Upper lobe of left lung (tissue), 6 donors: ENCODE measurements around the gene RALGAPA2. TPM values are rescaled to one million over a fixed set of nuclear protein-coding genes. Genes with fewer than 3 reads are reported as not detected.

ENCODE experiments used
- ATAC-seq, 2 donors: fragments of 200-7000 bp; cut with Tn5 transposase; one replicate each; pipeline ENCODE4 v1.9.1; 2022; ENCODE audit warnings: mild to moderate bottlenecking in 2 of 2, moderate library complexity in 2 of 2; ENCODE audit not compliant: low FRiP score in 2 of 2
- DNase-seq, 2 donors: peaks; one replicate each; pipeline ENCODE4 v3.0.0-alpha.2; 2019 to 2020
- H3K27ac ChIP-seq, 4 donors: fragments of 200-600 bp; sonication (generic); one replicate each; pipeline ENCODE4 v1.5.1; 2016 to 2019
- H3K27me3 ChIP-seq, 4 donors: fragments of 200-600 bp; sonication (generic); one replicate each; pipeline ENCODE4 v1.5.1; 2017 to 2019
- H3K36me3 ChIP-seq, 4 donors: fragments of 200-600 bp; sonication (generic); one replicate each; pipeline ENCODE4 v1.5.1; 2016 to 2019
- H3K4me1 ChIP-seq, 4 donors: fragments of 200-600 bp; sonication (generic); one replicate each; pipeline ENCODE4 v1.5.1; 2018 to 2019
- H3K4me3 ChIP-seq, 4 donors: fragments of 200-600 bp; sonication (generic); one replicate each; pipeline ENCODE4 v1.5.1; 2017 to 2019; ENCODE audit warnings: mild to moderate bottlenecking in 2 of 4, moderate library complexity in 1 of 4
- H3K9me3 ChIP-seq, 4 donors: fragments of 200-600 bp; sonication (generic); one replicate each; pipeline ENCODE4 v1.5.1; 2018 to 2019
- CTCF ChIP-seq, 6 experiments: fragments of 450-650 bp in 4 of 6; fragments of 200-600 bp in 2 of 6; sonication (generic) in 2 of 6; IDR thresholded peaks; one replicate each; pipeline ENCODE4 v1.5.1; 2016 to 2019; ENCODE audit warnings: antibody characterized with exemption in 6 of 6
- EP300 ChIP-seq, 4 donors: sonication (generic); formaldehyde crosslinking; IDR thresholded peaks; one replicate each; pipeline ENCODE4 v1.5.1; 2017; ENCODE audit warnings: antibody characterized with exemption in 4 of 4, control low read depth in 2 of 4
- POLR2A ChIP-seq, 4 donors: fragments of 450-650 bp; IDR thresholded peaks; one replicate each; pipeline ENCODE4 v1.5.1; 2016 to 2017; ENCODE audit warnings: antibody characterized with exemption in 4 of 4, mild to moderate bottlenecking in 2 of 4
- POLR2AphosphoS5 ChIP-seq, 2 donors: sonication (generic); formaldehyde crosslinking; IDR thresholded peaks; one replicate each; pipeline ENCODE4 v1.5.1; 2017; ENCODE audit warnings: antibody characterized with exemption in 2 of 2
- WGBS, 2 donors: methylation state at CpG; one replicate each; pipeline ENCODE4 v1.1.5; 2017 to 2018; 5-methylcytosine and 5-hydroxymethylcytosine counted together
- total RNA-seq, 6 donors: library from RNA; depleted of rRNA in 4 of 6; stranded (reverse); fragments of >200 nt in 4 of 6; gene quantifications; one replicate each; pipeline versions ENCODE4 v1.1.0 to v1.2.1, GENCODE V29; 2016 to 2021
- donor health status: DM: no; HTN: no; CAD: no; lungs with moderate emphysema.
- donor health status: DM: no; HTN: yes; CAD: no; lungs with severe emphysema.

The RALGAPA2 gene
- total RNA-seq, 6 donors from 2014 or later: 50.8 to 95.3 (median 65.3) TPM

GRCh38 chr20:20549704-20550103 is 162.7 kb downstream of the RALGAPA2 start:
- TF ChIP-seq POLR2A (IDR thresholded peaks at IDR 0.05) (no peak), EP300 (IDR thresholded peaks at IDR 0.05) (no peak), POLR2AphosphoS5 (IDR thresholded peaks at IDR 0.05) (no peak), CTCF (IDR thresholded peaks at IDR 0.05) (no peak)
- Histone ChIP-seq H3K9me3 (no peaks in the 10 kb centered on the region), H3K4me3 (no peak overlapping the region), H3K27me3 (no peaks in the 10 kb centered on the region), H3K27ac (no peak overlapping the region), H3K36me3 (peaks cover 0 to 38% (median 8%) of the 10 kb centered on the region in 4 donors), H3K4me1 (peaks cover 0 to 11% (median 5%) of the 10 kb centered on the region in 4 donors)
- 95 to 100% methylated on average over 1 of the region's 1 CpG for WGBS, 2 donors
- ATAC-seq: no peak
- no peak for DNase-seq

GRCh38 chr20:20549267-20549612 is 163.2 kb downstream of the RALGAPA2 start:
- peaks cover 0 to 11% (median 5%) of the 10 kb centered on the region in 4 donors for H3K4me1 ChIP-seq
- TF ChIP-seq POLR2AphosphoS5 (IDR thresholded peaks at IDR 0.05): no peak
- no peak for TF ChIP-seq EP300 (IDR thresholded peaks at IDR 0.05)
- no peak for TF ChIP-seq POLR2A (IDR thresholded peaks at IDR 0.05)
- TF ChIP-seq CTCF (IDR thresholded peaks at IDR 0.05): no peak
- ATAC-seq (no peak), DNase-seq (no peak)
- peaks cover 0 to 43% (median 8%) of the 10 kb centered on the region in 4 donors for H3K36me3 ChIP-seq
- no peaks in the 10 kb centered on the region for H3K27me3 ChIP-seq
- H3K9me3 ChIP-seq: no peaks in the 10 kb centered on the region
- WGBS, 2 donors: 78 to 85% methylated on average over 6 of the region's 6 CpGs
- H3K4me3 ChIP-seq: no peak overlapping the region
- no peak overlapping the region for H3K27ac ChIP-seq

- DNase-seq: no peak
- H3K27ac ChIP-seq: no peak overlapping the region
- TF ChIP-seq CTCF (IDR thresholded peaks at IDR 0.05): no peak
- TF ChIP-seq POLR2A (IDR thresholded peaks at IDR 0.05): no peak
- no peak for TF ChIP-seq EP300 (IDR thresholded peaks at IDR 0.05)
- no peak for TF ChIP-seq POLR2AphosphoS5 (IDR thresholded peaks at IDR 0.05)
- H3K9me3 ChIP-seq: no peaks in the 10 kb centered on the region
- H3K4me3 ChIP-seq: no peak overlapping the region
- 55 to 60% methylated on average over 5 of the region's 5 CpGs for WGBS, 2 donors
- H3K4me1 ChIP-seq: peaks cover 0 to 11% (median 5%) of the 10 kb centered on the region in 4 donors
- peaks cover 0 to 46% (median 8%) of the 10 kb centered on the region in 4 donors for H3K36me3 ChIP-seq
- ATAC-seq: no peak
- H3K27me3 ChIP-seq: no peaks in the 10 kb centered on the region
Observed at GRCh38 chr20:20548527-20549266, 163.7 kb downstream of the RALGAPA2 start.

GRCh38 chr20:20547876-20548266 is 164.6 kb downstream of the RALGAPA2 start:
- DNase-seq: no peak
- Histone ChIP-seq H3K4me3 (no peak overlapping the region), H3K4me1 (peaks cover 0 to 11% (median 5%) of the 10 kb centered on the region in 4 donors), H3K27me3 (no peaks in the 10 kb centered on the region), H3K36me3 (peaks cover 0 to 47% (median 8%) of the 10 kb centered on the region in 4 donors), H3K9me3 (no peaks in the 10 kb centered on the region), H3K27ac (no peak overlapping the region)
- no peak for ATAC-seq
- 76 to 83% methylated on average over 2 of the region's 2 CpGs for WGBS, 2 donors
- no peak for TF ChIP-seq POLR2A (IDR thresholded peaks at IDR 0.05)
- no peak for TF ChIP-seq CTCF (IDR thresholded peaks at IDR 0.05)
- TF ChIP-seq POLR2AphosphoS5 (IDR thresholded peaks at IDR 0.05): no peak
- TF ChIP-seq EP300 (IDR thresholded peaks at IDR 0.05): no peak
